CD4-positive, alpha-beta T cell (primary cell): ENCODE data around the gene AKR1E2. TPM values are rescaled to one million over a fixed set of nuclear protein-coding genes. Genes with fewer than 3 reads are reported as not detected.
A peak's percentile ranks its signal among the peaks of the same experiment; 100 is the strongest.

Experiments used
- ATAC-seq: fragments of 200-7000 bp; cut with Tn5 transposase; one replicate; pipeline ENCODE4 v1.10.0; 2022; ENCODE audit warnings: mild to moderate bottlenecking; ENCODE audit not compliant: poor library complexity
- CTCF ChIA-PET: fragments of 350-600 bp; sonication (Branson Sonifier 250); formaldehyde crosslinking; loops from one replicate; lab custom pipeline; 2021; ENCODE audit warnings: antibody characterized with exemption, inconsistent platforms; lab: Charles Lee
- POLR2A ChIA-PET: fragments of 350-600 bp; sonication (Branson Sonifier 250); formaldehyde crosslinking; loops from one replicate; lab custom pipeline; 2021; ENCODE audit warnings: antibody characterized with exemption, inconsistent platforms; lab: Charles Lee
- DNase-seq, 14 experiments: peaks; one replicate each; pipeline ENCODE4 v3.0.0-alpha.2; 2013 to 2020; ENCODE audit warnings: mixed read lengths in 2 of 14
- H3K27ac ChIP-seq, 2 donors: one replicate each; pipeline versions ENCODE4 v1.5.1 to v1.7.0; 2013; ENCODE audit warnings: low read length in 2 of 2, low read depth in 1 of 2, mild to moderate bottlenecking in 1 of 2
- H3K27me3 ChIP-seq, 2 experiments: 1 replicate in 1 of 2; 2 replicates in 1 of 2; pipeline versions ENCODE4 v1.6.1 to v1.7.0; 2013; ENCODE audit warnings: low read length in 2 of 2, control low read depth in 1 of 2, mild to moderate bottlenecking in 1 of 2, moderate library complexity in 1 of 2; ENCODE audit not compliant: insufficient read depth in 2 of 2, control insufficient read depth in 1 of 2
- H3K36me3 ChIP-seq: one replicate; pipeline ENCODE4 v1.6.1; 2013; ENCODE audit warnings: low read length, control low read depth; ENCODE audit not compliant: insufficient read depth
- H3K4me1 ChIP-seq: one replicate; pipeline ENCODE4 v1.6.1; 2013; ENCODE audit warnings: low read length, control low read depth; ENCODE audit not compliant: insufficient read depth
- H3K4me3 ChIP-seq: one replicate; pipeline ENCODE4 v1.5.1; 2013; ENCODE audit warnings: mild to moderate bottlenecking, low read length, moderate library complexity
- H3K9me3 ChIP-seq, 2 experiments: 1 replicate in 1 of 2; 2 replicates in 1 of 2; pipeline versions ENCODE4 v1.6.1 to v1.7.0; 2013; ENCODE audit warnings: low read length in 2 of 2, mild to moderate bottlenecking in 2 of 2, control low read depth in 1 of 2, moderate library complexity in 1 of 2; ENCODE audit not compliant: control insufficient read depth in 1 of 2, insufficient read depth in 1 of 2
- H3K27ac Mint-ChIP-seq: one replicate; pipeline ENCODE4 v1.8.0; 2020; ENCODE audit warnings: mixed read lengths
- H3K27me3 Mint-ChIP-seq: one replicate; pipeline ENCODE4 v1.8.0; 2021; ENCODE audit warnings: mixed read lengths
- H3K36me3 Mint-ChIP-seq: one replicate; pipeline ENCODE4 v1.8.0; 2021; ENCODE audit warnings: low read depth, mixed read lengths
- H3K4me1 Mint-ChIP-seq: one replicate; pipeline ENCODE4 v1.8.0; 2021; ENCODE audit warnings: low read depth, mixed read lengths
- H3K4me3 Mint-ChIP-seq: one replicate; pipeline ENCODE4 v1.8.0; 2020; ENCODE audit warnings: mild to moderate bottlenecking, mixed read lengths
- H3K9me3 Mint-ChIP-seq: one replicate; pipeline ENCODE4 v1.8.0; 2020; ENCODE audit warnings: mixed read lengths
- intact Hi-C, 2 experiments: fragments of 100-400 bp; cut with DNase I in 1 of 2; cut with micrococcal nuclease in 1 of 2; formaldehyde crosslinking; loops; one replicate each; pipeline versions ENCODE4 v1.15.1 to v1.9.0; 2023 to 2025; cut with DNase I, micrococcal nuclease
- total RNA-seq, 174 experiments: library from RNA in 2 of 174; stranded (reverse) in 2 of 174; gene quantifications; one replicate each; pipeline ENCODE4 v1.2.3 and lab custom pipeline; 2021 to 2026
- TF ChIP-seq, protein P1 (sequence below): fragments of 200-600 bp; IDR thresholded peaks from one replicate; pipeline ENCODE4 v1.8.0; 2022; ENCODE audit warnings: antibody characterized with exemption, mild to moderate bottlenecking

The AKR1E2 gene
- total RNA-seq, 2 experiments from 2014 or later = 26.0 to 30.4 TPM

DNA sequence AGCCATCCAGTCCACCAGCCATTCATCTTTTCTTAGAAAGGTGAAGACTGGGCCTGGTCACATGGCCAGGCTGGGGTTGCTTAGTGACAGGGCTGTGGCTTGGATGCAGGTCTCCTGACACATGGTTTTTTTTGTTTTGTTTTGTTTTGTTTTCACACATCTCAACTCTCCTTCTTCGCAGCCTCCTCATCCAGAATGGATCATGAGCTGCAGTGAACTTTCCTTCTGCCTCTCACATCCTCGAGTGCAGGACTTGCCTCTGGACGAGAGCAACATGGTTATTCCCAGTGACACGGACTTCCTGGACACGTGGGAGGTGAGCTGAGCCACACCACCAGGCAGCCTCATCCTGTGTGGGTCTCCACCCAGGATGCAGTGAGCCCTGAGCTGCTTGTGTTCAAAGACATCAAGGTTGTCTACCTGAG lies 9.5 kb downstream of the AKR1E2 start:
- Histone ChIP-seq H3K27me3 (no peaks in the 10 kb centered on the region), H3K4me3 (no peak overlapping the region), H3K36me3 (peaks cover 2% of the 10 kb centered on the region), H3K4me1 (peaks cover 34% of the 10 kb centered on the region), H3K9me3 (no peaks in the 10 kb centered on the region), H3K27ac (peak overlapping the region; percentile 14 to 18)
- CTCF ChIA-PET = interaction anchor here (0.9 to 1.3 kb wide), 2 partner anchors 14 to 20 kb away, joined by 3 to 5 read pairs; no protein-coding TSS in a partner anchor
- Mint-ChIP-seq H3K27ac (peak overlapping the region; percentile 77), H3K36me3 (peaks cover 33% of the 10 kb centered on the region), H3K9me3 (no peaks in the 10 kb centered on the region), H3K27me3 (no peaks in the 10 kb centered on the region), H3K4me3 (peak overlapping the region; percentile 71), H3K4me1 (peaks cover 65% of the 10 kb centered on the region)
- intact Hi-C loops = loop anchor here in 1 of 2 experiments (2.0 kb wide), 1 partner anchor 21 kb away; no protein-coding TSS in a partner anchor
- peak; percentile 84 for ATAC-seq
- peak in 8 of 14 experiments; percentile 15 to 75 (median 40) for DNase-seq
- TF ChIP-seq, protein P1, sequence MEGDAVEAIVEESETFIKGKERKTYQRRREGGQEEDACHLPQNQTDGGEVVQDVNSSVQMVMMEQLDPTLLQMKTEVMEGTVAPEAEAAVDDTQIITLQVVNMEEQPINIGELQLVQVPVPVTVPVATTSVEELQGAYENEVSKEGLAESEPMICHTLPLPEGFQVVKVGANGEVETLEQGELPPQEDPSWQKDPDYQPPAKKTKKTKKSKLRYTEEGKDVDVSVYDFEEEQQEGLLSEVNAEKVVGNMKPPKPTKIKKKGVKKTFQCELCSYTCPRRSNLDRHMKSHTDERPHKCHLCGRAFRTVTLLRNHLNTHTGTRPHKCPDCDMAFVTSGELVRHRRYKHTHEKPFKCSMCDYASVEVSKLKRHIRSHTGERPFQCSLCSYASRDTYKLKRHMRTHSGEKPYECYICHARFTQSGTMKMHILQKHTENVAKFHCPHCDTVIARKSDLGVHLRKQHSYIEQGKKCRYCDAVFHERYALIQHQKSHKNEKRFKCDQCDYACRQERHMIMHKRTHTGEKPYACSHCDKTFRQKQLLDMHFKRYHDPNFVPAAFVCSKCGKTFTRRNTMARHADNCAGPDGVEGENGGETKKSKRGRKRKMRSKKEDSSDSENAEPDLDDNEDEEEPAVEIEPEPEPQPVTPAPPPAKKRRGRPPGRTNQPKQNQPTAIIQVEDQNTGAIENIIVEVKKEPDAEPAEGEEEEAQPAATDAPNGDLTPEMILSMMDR = no peak
- POLR2A ChIA-PET = interaction anchor here (0.8 to 1.5 kb wide), 2 partner anchors 9 to 14 kb away, joined by 5 to 20 read pairs; partner anchors contain the start of gene AKR1E2

DNA sequence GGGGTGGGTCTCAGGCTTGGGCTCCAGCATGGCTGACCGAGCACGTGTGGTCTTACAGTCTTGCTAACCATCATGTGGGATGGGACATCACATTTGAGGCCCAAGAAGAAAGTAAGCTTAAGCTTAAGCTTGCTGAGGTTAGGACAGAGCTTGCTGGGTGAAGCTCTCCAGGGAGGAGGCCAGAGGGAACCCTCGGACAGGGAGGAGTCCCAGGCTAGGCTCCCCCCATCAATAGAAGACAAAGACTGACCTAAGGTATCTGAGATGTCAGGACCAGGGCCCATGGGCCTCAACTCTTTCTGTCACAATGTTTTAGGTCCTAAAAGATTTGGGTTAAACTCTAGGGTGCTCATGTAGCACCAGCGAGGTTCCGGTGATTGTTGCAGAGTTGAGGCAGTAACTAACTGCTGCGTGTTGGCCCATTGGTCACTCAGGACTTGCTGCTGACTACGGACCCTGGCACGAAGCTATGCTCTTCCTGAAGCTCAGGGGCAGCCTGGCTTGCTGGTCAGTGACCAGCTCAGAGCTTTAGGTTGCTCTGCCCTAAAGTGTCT lies 10.5 kb downstream of the AKR1E2 start:
- CTCF ChIA-PET = interaction anchor here (0.9 to 1.5 kb wide), 4 partner anchors 13 to 606 kb away, joined by 3 to 5 read pairs (median 4); no protein-coding TSS in a partner anchor
- Histone ChIP-seq H3K4me1 (peaks cover 34% of the 10 kb centered on the region), H3K9me3 (no peaks in the 10 kb centered on the region), H3K27me3 (no peaks in the 10 kb centered on the region), H3K36me3 (peaks cover 2% of the 10 kb centered on the region), H3K27ac (peak overlapping the region; percentile 48 to 74), H3K4me3 (no peak overlapping the region)
- H3K36me3 Mint-ChIP-seq = peaks cover 36% of the 10 kb centered on the region
- TF ChIP-seq, protein P1 = no peak
- peak overlapping the region; percentile 77 for H3K27ac Mint-ChIP-seq
- intact Hi-C loops = no loop called here
- H3K27me3 Mint-ChIP-seq = no peaks in the 10 kb centered on the region
- POLR2A ChIA-PET = interaction anchor here (0.5 to 1.5 kb wide), 4 partner anchors 10 to 21 kb away, joined by 3 to 20 read pairs (median 4); partner anchors contain the start of gene AKR1E2
- H3K4me1 Mint-ChIP-seq = peaks cover 55% of the 10 kb centered on the region
- H3K4me3 Mint-ChIP-seq = peak overlapping the region; percentile 9
- ATAC-seq (no peak), DNase-seq (no peak)
- H3K9me3 Mint-ChIP-seq = no peaks in the 10 kb centered on the region

DNA sequence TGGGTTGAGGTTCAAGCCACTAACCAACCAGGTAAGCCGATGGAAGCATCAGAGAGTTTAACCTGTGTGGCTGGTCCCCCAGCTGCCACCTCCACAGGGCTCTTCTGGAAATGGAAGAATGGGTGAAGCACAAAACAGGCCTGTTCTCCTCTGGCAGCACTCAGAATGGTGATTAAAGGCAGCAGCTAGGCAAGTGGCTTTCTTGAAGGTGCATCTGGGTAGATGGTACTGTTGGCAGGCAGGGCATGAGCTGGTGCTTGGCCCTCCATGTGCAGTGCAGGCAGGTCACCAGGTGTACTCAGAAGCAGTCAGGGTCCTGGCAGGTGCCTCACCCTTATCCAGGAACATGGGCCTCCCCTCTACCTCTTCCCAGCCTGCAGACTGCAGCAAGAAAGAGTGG lies 11.5 kb downstream of the AKR1E2 start:
- Histone ChIP-seq H3K4me3 (no peak overlapping the region), H3K27ac (no peak overlapping the region), H3K27me3 (no peaks in the 10 kb centered on the region), H3K4me1 (peaks cover 34% of the 10 kb centered on the region), H3K9me3 (no peaks in the 10 kb centered on the region), H3K36me3 (peaks cover 2% of the 10 kb centered on the region)
- no peaks in the 10 kb centered on the region for H3K9me3 Mint-ChIP-seq
- intact Hi-C loops = no loop called here
- DNase-seq (no peak), ATAC-seq (no peak)
- no peaks in the 10 kb centered on the region for H3K27me3 Mint-ChIP-seq
- no peak overlapping the region for H3K4me3 Mint-ChIP-seq
- CTCF ChIA-PET = interaction anchor here (1.0 to 1.5 kb wide), 2 partner anchors 12 to 605 kb away, joined by 3 to 5 read pairs; no protein-coding TSS in a partner anchor
- H3K4me1 Mint-ChIP-seq = peaks cover 48% of the 10 kb centered on the region
- TF ChIP-seq, protein P1 = no peak
- peak overlapping the region; percentile 77 for H3K27ac Mint-ChIP-seq
- peaks cover 37% of the 10 kb centered on the region for H3K36me3 Mint-ChIP-seq
- POLR2A ChIA-PET = interaction anchor here (3.7 kb wide), 1 partner anchor 11 kb away, joined by 11 read pairs; the partner anchor contains the start of gene AKR1E2
